Activated naive CD4-positive, alpha-beta T cell treated with Interleukin-2 at 50 U/mL for 16 hours (primary cell): ENCODE data around the gene DYNC1H1.

Experiments
- DNase-seq: peaks from one replicate; pipeline ENCODE4 v3.0.0-alpha.2; 2020

Gene DYNC1H1

DNA sequence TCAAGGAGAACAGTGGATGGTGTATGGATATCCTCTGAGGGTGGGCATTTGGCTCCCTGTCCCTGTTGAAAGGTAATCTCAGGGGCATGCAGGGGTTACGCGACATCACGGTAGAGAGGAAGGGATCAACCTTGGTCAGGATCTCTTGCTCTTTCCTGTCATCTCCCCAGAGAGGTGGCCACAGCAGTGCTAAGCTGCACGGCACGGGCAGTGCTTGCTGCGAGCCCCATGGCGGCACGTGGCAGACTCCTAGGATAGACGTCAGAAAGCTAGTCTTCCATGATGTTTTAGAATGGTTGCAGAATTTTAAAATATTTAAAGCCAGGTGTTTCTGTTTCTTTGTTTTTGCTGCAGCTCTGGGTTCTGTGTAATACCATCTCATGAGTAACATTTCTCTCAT, 41.0 kb downstream of the DYNC1H1 start:
- DNase-seq, result no peak

DNA sequence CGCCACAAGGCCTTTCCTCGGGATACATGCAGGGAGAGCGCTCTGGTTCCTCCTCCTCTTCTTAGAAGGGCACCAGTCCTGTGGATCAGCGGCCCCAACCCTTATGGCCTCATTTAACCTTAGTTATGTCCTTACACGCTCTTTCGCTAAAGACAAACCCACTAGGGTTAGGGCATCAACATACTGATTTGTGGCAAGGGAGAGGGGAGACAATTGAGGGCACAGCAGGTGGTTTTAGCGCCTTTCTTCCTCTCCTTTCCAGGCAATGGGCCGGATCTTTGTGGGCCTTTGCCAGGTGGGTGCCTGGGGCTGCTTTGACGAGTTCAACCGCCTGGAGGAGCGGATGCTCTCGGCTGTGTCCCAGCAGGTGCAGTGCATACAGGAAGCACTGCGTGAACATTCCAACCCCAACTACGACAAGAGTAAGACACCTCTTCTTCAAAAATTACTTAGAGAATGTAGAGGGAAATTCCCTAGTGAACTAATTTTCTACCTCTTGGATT, 43.6 kb downstream of the DYNC1H1 start:
- no peak for DNase-seq

DNA sequence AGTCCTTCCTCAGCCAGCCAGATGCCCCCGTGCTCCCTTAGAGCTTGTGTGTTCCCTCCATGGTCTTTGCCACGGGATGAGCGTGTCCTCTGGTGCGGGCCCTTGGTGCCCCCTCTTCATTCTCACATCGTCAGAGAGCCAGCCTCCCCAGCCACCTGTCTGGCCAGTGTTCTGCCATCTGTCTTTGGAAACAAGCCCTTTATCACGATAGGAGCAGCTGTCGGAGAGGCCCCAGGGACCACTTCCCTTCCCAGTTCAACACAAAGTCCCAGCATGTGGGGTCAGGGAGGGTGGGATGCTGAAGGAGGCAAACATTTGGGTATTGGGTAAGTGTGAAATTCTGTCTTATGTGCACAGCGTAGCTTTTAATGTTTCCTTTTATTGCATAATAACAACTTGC, 44.5 kb downstream of the DYNC1H1 start:
- no peak for DNase-seq

DNA sequence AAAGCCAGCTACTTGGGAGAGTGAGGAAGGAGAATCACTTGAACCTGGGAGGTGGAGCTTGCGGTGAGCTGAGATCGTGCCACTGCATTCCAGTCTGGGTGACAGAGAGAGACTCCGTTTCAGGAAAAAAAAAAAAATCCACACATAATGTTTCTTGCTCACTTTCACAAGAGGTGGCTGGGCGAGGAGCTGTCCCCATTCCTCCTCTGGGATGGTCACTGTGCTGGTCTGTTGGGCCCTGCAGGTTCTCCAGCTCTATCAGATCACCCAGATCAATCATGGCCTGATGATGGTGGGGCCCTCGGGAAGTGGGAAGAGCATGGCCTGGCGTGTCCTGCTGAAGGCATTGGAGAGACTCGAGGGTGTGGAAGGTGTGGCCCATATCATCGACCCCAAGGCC, 47.3 kb downstream of the DYNC1H1 start:
- DNase-seq, result no peak

DNA sequence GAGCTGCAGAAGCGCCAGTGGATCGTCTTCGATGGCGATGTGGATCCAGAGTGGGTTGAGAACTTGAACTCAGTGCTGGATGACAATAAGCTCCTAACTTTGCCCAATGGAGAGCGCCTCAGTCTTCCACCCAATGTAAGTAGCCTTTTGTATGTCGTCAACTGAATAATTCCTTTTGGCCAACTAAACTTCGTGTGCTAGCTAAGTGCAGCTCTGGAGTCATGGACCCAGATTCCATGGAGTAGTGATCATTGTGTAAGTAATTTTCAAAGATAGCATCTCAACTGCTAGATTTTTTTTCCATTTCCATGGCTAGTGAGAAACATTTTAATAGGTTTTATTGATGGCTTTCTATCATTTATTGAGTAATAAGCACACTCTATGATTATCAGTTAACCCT, 48.0 kb downstream of the DYNC1H1 start:
- DNase-seq, result no peak

DNA sequence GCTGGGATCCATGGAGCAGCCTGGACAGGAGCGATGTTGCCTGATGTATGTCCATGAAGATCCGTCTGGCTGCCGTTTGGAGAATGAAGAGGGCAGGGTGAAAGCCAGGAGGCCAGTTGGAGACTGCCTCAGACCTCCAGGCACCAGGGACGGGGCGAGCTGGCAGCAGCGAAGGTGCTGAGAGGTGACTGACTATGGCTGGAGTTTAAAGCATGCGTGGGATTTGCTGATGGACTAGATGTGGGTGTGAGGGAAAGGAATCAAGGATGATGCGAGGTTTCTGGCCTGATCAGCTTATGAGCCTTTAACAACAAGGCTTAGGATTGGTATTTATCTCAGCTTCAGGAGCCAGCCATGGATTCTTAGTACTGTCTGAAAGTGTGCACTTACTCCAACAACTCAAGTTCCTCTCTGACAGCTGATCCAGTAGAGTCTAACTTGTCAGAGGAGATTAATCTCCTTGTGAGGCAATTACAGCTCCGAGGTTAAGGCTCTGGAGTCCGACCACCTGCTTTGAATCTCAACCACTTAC, 49.4 kb downstream of the DYNC1H1 start:
- DNase-seq, result no peak

DNA sequence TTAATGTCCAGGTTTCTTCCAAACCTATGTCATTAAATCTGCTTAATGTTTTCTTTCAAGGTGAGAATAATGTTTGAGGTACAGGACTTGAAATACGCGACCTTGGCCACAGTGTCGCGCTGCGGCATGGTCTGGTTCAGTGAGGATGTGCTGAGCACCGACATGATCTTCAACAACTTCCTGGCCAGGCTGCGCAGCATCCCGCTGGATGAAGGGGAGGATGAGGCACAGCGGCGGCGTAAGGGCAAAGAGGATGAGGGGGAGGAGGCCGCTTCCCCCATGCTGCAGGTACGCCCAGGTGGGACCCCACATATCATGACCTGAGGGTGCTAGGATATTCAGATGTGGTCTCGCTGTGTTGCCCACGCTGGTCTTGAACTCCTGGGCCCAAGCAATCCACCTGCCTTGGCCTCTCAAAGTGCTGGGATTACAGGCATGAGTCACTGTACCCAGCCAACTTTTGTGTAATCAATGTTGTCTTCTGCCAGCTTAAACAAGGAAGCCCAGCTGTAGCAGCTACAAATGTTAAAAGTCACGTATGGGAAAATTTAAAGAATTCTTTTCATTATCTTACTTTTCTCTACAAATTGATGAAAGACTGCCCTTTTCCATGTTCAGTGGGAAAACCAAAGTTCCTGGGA, 50.8 kb downstream of the DYNC1H1 start:
- DNase-seq, result no peak

DNA sequence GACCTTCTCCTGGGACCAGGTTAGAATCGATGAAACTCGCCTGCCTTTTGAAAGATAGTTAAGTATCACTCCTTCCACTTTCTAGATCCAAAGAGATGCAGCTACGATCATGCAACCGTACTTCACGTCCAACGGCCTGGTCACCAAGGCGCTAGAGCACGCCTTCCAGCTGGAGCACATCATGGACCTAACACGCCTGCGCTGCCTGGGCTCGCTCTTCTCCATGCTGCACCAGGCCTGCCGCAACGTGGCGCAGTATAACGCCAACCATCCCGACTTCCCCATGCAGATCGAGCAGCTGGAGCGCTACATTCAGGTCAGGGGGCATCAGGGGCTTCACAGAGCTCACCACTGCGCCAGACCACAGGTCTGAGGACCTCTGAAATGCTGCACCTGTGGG, 51.4 kb downstream of the DYNC1H1 start:
- DNase-seq, result no peak

DNA sequence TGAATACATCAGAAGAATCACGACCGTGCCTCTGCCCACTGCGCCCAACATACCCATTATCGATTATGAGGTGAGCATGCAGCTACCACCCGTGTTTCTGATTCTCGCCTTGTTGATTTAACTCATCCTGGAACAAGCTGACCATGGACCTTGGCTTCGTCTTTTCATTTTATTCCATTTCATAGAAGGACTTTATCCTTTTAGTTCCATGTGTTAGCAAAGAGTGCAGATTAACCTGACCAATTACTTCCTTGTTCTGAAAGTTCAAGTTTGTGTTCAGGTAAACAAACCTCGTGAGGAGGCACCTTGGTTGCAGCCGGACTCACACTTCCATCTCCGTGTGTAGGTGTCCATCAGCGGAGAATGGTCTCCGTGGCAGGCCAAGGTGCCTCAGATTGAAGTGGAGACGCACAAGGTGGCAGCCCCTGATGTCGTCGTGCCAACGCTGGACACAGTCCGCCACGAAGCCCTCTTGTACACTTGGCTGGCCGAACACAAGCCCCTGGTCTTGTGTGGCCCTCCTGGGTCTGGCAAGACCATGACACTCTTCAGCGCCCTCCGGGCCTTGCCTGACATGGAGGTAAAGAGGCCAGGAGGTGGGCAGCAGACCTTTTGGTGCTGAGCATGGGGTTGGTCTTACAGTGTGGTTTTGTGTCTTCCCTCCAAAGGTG, 52.2 kb downstream of the DYNC1H1 start:
- DNase-seq, result no peak

DNA sequence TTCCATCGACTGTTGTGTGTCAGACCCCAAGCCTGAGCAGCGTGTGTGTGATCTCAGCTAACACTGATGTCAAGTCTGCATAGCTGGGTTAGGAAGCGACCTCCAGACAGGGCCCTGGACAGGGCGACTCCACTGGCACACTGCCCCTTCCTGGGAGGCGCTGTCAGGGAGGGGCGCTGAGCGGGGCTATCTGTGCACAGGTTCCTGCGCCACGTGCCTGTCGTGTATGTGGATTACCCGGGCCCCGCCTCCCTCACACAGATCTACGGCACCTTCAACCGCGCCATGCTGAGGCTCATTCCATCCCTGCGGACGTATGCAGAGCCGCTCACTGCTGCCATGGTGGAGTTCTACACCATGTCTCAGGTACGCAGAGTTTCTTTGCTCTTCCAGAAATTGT, 53.9 kb downstream of the DYNC1H1 start:
- DNase-seq, result no peak

DNA sequence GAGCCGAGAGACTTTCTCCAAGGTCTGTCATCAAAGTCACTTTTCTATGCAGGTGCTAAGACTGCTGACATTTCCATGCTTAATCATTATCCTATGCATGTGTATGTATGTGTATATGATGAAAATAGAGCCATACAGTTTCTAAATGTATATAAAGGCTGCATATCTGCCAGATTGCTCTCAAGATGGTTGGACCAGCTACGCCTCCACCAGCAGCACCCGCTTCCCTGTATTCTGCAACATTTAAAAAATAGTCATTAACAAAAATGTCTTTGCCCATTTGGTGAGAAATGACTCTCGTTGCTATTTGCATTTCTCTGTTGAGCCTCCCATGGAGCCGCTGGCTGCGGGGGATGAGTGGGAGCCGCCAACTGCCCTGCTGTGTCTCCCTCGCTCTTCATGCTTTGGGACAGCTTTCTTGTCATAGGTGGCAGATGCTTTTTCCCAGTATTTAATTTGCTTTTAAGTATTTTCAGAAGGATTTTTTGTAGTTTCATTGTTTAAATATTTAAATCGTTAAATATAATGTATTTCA, 54.7 kb downstream of the DYNC1H1 start:
- DNase-seq, result no peak

DNA sequence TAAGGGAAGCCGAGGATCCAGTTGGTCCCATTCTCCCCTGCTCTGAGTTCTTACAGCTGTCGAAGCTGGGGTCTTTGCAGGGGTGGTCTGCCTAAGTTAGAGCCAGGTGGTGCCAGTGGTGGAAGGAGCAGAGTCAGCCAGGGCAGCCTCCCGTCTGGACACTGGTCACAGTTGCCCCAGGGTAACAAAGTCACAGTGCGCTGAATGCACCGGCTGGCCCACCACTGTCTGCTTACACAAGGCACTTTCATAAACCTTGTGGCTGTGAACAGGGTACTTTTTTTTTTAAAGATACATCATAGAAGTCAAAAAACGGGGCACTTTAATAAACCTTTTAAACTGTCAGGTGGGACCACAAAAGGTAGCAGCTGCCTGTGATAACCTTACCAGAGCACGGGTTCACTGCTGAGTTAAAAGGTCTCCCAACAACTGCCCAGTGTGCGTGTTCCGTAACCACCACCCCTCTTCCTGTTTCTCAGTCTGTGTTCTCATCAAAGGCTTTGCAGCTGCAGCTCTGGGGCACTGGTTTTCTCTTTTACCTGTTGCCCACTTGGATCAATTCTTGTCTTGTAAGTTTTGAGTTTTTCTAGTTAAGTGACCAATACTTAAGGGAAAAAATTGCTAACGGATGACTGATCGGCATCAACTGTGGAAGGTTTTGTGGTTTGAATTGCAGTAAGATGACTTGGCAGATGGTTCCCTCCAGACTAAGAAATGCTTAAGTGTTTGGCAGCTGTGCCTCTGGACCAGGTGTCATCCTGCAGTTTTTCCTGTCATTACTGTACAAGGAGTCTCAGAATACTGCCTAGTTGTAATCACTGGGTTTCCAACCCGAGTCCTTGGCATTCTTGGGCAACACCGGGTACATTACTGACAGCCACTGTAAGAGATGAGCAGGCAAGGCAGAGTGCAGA, 55.9 kb downstream of the DYNC1H1 start:
- DNase-seq, result peak; percentile 21

DNA sequence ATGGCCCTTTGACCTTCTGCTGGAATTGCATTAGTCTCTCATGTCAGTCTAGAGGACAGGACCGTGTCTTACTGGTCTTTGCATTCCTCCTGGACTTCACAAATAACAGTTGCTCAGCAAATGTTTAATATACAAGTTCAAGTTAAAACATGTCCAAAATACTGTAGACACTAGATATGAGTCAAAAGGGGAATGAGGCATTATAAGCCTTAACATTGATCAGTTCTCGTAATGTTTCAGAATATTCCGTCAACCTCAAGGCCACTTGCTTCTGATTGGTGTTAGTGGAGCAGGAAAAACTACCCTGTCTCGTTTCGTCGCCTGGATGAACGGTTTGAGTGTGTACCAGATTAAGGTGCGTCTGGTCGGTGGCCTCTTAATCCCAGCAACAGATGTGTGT, 62.6 kb downstream of the DYNC1H1 start:
- no peak for DNase-seq

DNA sequence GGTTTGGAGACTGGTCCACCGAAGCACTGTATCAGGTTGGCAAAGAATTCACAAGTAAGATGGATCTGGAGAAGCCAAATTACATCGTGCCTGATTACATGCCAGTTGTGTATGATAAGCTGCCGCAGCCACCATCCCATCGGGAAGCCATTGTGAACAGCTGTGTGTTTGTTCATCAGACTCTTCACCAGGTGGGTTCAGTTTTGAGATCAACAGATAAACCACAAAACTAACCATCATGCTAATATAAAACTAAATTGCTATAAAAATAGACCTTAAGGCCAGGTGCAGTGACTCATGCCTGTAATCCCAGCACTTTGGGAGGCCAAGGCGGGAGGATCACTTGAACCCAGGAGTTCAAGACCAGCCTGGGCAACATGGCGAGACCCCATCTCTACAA, 63.6 kb downstream of the DYNC1H1 start:
- no peak for DNase-seq

DNA sequence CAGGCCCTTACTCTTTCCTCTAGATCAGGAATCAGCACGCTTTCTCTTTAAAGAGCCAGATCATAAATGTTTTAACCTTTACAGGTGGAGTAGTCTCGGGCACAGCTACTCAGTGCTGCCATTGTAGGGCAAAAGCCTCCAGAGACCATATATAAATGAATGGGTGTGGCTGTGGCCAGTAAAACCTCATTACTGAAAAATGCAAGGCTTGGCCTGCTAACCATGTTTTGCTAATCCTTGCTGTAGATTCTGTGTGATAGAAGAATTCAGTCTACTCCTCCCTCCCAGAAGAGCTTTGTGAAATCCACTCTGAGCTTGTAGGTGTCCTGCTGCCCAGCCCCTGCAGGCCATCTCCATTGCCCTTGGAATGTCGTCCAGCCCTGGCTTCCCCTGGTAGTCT, 64.4 kb downstream of the DYNC1H1 start:
- DNase-seq, result no peak

DNA sequence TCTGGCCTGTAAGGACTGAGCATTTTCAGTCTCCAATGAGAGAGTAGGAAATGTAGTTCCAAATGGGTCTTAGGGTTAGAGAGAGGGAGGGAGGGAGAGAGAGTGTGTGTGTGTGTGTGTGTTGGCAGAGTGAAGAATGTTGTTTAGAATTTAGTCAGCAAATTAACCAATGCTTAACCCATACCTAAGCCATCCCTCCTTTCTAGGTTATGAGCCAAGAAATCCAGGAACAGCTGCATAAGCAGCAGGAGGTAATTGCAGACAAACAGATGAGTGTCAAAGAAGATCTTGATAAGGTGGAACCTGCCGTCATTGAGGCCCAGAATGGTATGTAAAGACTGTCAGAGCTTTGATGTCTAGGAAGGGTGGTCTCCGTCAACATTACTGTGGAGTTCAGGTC, 65.6 kb downstream of the DYNC1H1 start:
- DNase-seq, result no peak

DNA sequence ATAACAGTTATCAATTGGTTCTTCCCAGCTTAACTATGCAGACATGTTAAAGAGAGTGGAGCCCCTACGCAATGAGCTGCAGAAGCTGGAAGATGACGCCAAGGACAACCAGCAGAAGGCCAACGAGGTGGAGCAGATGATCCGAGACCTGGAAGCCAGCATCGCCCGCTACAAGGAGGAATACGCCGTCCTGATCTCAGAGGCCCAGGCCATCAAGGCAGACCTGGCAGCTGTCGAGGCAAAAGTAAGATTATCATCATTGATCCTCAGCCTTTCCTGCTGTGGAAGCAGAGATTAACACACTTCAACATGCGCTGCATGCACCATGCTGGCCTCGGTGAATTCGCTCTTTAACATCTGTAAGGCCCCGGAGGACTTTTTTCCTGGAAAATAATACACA, 68.9 kb downstream of the DYNC1H1 start:
- DNase-seq, result no peak

DNA sequence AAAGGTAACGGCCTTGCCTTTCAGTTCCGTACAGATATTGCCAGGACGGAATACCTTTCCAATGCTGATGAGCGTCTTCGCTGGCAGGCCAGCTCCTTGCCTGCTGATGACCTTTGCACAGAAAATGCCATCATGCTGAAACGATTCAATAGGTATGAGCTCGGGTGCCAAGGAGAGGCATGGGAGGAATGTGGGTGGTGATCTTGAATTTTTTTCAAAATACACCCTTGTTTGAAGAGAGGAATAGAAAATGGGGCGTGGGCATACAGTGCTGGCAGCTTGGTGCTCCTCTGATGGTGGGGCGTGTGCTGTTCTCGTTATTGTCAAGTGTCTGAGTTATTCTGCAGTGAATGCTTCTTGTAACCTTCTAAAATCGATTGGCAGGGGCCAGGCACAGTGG, 69.9 kb downstream of the DYNC1H1 start:
- no peak for DNase-seq

DNA sequence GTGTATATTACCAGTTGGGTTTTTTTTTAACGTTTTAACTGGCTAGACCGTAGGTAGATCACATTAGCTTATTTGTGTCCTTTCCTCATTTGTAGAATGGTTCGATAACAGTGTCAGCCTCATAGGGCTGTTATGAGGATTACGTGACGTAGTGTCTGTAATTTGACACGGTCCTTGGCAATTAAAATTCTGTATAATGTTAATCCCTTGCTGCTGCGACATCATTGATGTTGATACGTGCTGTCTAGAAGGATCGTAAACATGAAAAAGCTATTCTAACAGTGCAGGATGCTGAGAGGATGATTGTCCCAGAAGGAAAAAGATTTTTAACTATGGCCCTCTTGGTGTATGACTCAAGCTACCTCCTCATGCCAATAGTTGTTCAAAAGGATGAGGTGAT, 71.5 kb downstream of the DYNC1H1 start:
- DNase-seq, result no peak

DNA sequence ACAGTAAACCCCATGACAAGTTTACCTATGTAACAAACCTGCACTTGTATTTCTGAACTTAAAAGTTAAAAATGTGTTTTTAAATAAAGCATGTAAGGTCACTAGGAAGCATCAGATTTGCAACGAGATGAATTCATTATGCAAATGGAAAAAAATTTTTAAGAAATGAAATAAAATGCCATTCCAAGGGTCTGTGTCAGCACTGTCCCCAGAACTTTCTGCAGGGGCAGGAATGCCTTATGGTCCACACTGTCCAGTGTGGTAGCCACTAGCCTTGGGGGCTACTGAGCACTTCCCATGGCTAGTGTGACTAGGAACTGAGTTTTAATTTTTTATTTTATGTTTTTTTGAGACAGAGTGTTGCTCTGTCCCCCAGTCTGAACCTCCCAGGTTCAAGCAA, 73.3 kb downstream of the DYNC1H1 start:
- DNase-seq, result no peak

DNA sequence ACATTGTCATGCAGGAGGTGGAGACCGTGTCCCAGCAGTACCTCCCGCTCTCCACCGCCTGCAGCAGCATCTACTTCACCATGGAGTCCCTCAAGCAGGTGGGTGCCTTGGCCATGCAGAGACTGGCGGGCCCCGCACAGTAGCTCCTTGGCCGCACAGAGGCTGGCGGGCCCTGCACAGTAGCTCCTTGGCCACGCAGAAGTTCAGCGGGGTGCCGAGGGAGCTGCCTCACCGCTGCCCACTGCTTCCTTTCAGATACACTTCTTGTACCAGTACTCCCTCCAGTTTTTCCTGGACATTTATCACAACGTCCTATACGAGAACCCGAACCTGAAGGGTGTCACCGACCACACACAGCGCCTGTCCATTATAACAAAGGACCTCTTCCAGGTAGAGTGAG, 74.8 kb downstream of the DYNC1H1 start:
- DNase-seq, result no peak

DNA sequence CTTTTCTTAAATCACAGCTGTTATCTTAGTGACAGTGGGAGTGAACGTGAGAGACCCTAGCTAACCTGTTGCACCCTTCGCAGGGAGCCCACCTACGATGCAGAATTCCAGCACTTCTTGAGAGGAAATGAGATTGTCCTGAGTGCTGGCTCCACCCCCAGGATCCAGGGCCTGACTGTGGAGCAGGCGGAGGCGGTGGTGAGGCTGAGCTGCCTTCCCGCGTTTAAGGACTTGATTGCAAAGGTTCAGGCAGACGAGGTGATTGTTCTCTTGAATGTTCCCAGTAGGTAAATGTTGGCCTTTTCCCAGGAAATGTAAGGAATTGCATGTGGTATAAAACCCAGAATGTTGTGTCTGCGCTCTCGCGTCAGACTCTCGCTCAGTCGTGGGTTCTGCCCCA, 75.8 kb downstream of the DYNC1H1 start:
- DNase-seq, result no peak

DNA sequence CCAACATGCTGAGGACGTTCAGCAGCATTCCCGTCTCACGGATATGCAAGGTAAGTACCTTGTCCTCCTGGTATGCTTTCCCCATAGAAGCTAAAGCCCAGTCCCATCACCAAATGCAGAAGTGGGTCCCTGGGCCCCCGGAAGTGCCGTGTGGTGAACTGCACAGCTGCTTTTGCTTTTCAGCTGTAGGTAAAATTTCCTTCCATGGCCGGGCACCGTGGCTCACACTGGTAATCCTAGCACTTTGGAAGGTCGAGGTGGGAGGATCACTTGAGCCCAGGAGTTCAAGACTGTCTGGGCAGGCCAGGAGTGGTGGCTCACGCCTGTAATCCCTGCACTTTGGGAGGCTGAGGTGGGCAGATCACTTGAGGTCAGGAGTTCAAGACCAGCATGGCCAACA, 78.3 kb downstream of the DYNC1H1 start:
- DNase-seq, result no peak
